Measurements from ENCODE around the gene NCK2. TPM values are rescaled to one million over a fixed set of nuclear protein-coding genes. Genes with fewer than 3 reads are reported as not detected.

NCK2 gene
- polyA plus RNA-seq, 1 experiment = 20.5 TPM

DNA sequence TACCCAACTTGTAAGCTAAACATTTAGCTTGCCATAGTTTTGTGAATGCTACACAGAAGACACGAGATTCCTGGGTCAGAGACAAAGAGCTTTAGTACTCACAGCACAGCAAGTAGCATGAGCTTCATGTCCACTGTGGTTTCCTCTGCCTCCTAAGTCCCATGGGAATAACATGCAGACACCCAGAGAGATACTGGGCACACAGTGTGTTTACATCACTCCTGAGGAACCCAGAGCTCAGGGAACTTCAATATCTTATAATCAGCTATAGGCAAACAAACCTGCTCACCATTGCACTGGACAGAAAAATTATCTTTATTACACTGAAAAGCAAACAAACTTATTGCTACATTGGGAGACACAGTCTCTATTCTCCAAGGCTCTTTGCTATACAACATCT, 14.5 kb upstream of the NCK2 start:
- CTCF ChIA-PET = no interaction called here
- POLR2A ChIA-PET = no interaction called here
- Histone ChIP-seq H3K27ac (ENCODE audit: low read depth, low read length) (no peak overlapping the region), H3K27me3 (ENCODE audit: control insufficient read depth, insufficient read depth, low read length) (peaks cover 4% of the 10 kb centered on the region), H3K4me3 (ENCODE audit: low read depth, low read length) (no peak overlapping the region), H3K9me3 (ENCODE audit: control insufficient read depth, insufficient read depth, low read length) (peaks cover 4% of the 10 kb centered on the region)
- TF ChIP-seq, protein P1, sequence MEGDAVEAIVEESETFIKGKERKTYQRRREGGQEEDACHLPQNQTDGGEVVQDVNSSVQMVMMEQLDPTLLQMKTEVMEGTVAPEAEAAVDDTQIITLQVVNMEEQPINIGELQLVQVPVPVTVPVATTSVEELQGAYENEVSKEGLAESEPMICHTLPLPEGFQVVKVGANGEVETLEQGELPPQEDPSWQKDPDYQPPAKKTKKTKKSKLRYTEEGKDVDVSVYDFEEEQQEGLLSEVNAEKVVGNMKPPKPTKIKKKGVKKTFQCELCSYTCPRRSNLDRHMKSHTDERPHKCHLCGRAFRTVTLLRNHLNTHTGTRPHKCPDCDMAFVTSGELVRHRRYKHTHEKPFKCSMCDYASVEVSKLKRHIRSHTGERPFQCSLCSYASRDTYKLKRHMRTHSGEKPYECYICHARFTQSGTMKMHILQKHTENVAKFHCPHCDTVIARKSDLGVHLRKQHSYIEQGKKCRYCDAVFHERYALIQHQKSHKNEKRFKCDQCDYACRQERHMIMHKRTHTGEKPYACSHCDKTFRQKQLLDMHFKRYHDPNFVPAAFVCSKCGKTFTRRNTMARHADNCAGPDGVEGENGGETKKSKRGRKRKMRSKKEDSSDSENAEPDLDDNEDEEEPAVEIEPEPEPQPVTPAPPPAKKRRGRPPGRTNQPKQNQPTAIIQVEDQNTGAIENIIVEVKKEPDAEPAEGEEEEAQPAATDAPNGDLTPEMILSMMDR (IDR thresholded peaks at IDR 0.05; ENCODE audit: low read depth, low read length) = no peak
- DNase-seq (ENCODE audit: low read depth, low spot score) = no peak

DNA sequence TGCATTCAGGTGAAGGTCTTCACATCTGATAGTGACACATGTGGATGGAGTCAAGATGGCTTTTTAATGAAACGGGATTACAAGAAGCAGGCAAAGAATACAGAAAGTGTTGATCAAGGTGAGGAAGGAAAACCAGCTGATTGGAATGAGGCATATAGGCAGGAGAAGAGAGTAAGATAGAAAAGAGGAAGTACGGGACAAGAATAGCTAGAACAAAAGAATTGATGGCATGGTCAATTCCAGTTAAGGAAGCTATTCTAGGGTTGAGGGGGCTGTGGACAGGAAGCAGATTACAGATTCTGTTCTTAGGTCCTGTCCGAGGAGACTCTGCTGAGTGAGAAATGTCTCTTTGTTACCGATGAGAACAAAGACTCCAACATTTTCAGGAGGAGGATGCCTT, 13.2 kb upstream of the NCK2 start:
- peaks cover 4% of the 10 kb centered on the region for H3K27me3 ChIP-seq (ENCODE audit: control insufficient read depth, insufficient read depth, low read length)
- CTCF ChIA-PET = no interaction called here
- H3K27ac ChIP-seq (ENCODE audit: low read depth, low read length) = no peak overlapping the region
- H3K9me3 ChIP-seq (ENCODE audit: control insufficient read depth, insufficient read depth, low read length) = peaks cover 4% of the 10 kb centered on the region
- TF ChIP-seq, protein P1 (IDR thresholded peaks at IDR 0.05; ENCODE audit: low read depth, low read length) = no peak
- POLR2A ChIA-PET = no interaction called here
- DNase-seq (ENCODE audit: low read depth, low spot score) = no peak
- H3K4me3 ChIP-seq (ENCODE audit: low read depth, low read length) = no peak overlapping the region

DNA sequence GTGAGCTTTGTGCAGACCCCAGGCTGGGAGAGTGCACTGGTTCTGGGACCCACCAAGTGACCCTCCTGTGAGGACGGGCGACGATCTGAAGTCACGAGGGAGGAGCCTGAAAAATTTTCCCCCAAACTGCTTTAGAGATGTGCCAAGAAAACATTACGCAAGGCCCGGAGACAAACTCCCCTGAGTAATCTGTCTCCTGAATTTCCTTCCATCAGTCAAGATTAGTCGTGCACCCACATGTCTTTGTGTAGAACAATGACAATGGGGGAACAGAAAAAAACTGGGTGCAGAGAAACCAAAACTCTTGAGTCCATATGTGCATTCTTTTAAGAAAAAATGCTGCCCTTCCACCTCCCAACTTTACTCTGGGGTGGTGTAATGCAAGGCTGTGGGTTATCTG, 12.6 kb upstream of the NCK2 start:
- DNase-seq (ENCODE audit: low read depth, low spot score) = no peak
- POLR2A ChIA-PET = no interaction called here
- no peak overlapping the region for H3K27ac ChIP-seq (ENCODE audit: low read depth, low read length)
- CTCF ChIA-PET = no interaction called here
- TF ChIP-seq, protein P1 (IDR thresholded peaks at IDR 0.05; ENCODE audit: low read depth, low read length) = no peak
- H3K9me3 ChIP-seq (ENCODE audit: control insufficient read depth, insufficient read depth, low read length) = peaks cover 4% of the 10 kb centered on the region
- H3K27me3 ChIP-seq (ENCODE audit: control insufficient read depth, insufficient read depth, low read length) = peaks cover 4% of the 10 kb centered on the region
- no peak overlapping the region for H3K4me3 ChIP-seq (ENCODE audit: low read depth, low read length)

DNA sequence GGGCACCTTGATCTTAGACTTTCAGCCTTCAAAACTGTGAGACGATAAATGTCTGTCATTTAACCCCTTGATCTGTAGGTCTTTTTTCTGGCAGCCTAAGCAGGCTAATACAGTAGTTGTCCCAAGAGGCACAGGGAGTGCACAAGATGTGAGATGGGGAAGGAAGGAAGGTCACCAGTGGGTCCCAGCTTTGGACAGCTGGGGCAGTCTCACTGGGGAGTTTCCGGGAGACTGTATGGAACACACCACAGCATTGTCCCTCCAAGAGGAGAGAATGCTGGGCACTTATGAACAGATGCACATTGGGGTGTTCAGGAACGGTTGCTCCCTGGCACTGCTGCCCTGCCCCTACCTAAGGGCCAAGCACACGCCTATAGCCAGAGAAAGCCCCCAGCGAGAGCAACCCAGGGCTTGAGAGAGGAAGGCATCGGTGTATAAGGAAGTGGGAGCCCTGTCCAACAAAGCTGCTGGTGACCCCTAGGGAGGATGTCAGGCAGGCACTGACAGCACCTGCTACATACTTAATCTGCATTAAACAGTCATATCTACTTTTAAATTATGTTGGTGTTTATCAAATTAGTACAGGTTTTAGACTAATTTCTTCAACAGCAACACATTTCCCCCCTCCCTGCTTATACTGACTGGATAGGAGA, 11.6 kb upstream of the NCK2 start:
- no peak overlapping the region for H3K27ac ChIP-seq (ENCODE audit: low read depth, low read length)
- ChIA-PET POLR2A (no interaction called here), CTCF (no interaction called here)
- no peak for DNase-seq (ENCODE audit: low read depth, low spot score)
- TF ChIP-seq, protein P1 (IDR thresholded peaks at IDR 0.05; ENCODE audit: low read depth, low read length) = no peak
- H3K27me3 ChIP-seq (ENCODE audit: control insufficient read depth, insufficient read depth, low read length) = peaks cover 4% of the 10 kb centered on the region
- H3K4me3 ChIP-seq (ENCODE audit: low read depth, low read length) = no peak overlapping the region
- no peaks in the 10 kb centered on the region for H3K9me3 ChIP-seq (ENCODE audit: control insufficient read depth, insufficient read depth, low read length)

DNA sequence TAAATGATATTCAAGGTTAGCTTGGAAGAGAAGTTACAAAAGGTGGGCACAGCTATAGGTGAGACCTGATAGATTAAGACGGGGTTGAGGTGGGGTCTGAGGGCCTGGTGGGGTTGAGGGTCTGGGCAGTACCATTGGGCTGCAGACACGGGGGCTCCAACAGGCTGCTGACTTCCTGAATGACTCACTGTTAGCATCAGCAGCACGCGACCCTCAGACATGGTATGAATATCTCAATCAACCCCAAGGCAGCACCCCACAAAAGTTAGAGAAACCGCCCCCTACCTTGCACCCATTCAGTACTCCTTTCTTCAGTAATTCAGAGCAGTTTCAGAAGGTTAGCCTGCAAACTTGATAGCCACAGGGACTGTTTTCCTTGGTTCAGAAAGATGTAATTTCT, 10.8 kb upstream of the NCK2 start:
- no peak for DNase-seq (ENCODE audit: low read depth, low spot score)
- TF ChIP-seq, protein P1 (IDR thresholded peaks at IDR 0.05; ENCODE audit: low read depth, low read length) = no peak
- ChIA-PET CTCF (no interaction called here), POLR2A (no interaction called here)
- Histone ChIP-seq H3K27me3 (ENCODE audit: control insufficient read depth, insufficient read depth, low read length) (peaks cover 4% of the 10 kb centered on the region), H3K4me3 (ENCODE audit: low read depth, low read length) (no peak overlapping the region), H3K27ac (ENCODE audit: low read depth, low read length) (no peak overlapping the region), H3K9me3 (ENCODE audit: control insufficient read depth, insufficient read depth, low read length) (no peaks in the 10 kb centered on the region)
